CMK (cell line): ENCODE data around the gene REM2.
"Not testable (repeated sequence)": the region's sequence is repeated elsewhere in the genome, so short reads cannot be mapped to it uniquely, and the experiment has no call there.

Experiments
- DNase-seq: peaks from one replicate; pipeline ENCODE4 v3.0.0-alpha.2; 2010; ENCODE audit warnings: low read depth

Gene REM2

DNA sequence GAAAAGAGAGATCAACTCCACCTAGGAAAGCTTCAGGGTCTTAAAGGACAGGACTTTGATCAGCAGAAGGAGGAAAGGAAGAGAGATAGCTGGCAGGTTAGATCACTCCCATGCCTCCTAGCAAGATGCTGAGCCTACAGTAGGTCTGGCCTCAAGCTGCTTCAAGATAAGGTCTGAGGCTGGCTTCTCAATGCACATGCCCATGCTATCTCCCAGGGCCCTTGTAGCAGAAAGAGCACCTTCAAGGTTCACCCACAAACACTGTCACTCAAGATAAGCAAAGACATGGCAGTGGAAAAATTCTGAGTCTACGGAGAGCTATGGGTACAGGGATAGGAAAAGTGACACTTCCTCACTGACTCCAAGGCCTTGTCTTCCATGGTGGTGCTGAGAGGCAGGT lies 14.3 kb downstream of the REM2 start:
- no peak for DNase-seq

DNA sequence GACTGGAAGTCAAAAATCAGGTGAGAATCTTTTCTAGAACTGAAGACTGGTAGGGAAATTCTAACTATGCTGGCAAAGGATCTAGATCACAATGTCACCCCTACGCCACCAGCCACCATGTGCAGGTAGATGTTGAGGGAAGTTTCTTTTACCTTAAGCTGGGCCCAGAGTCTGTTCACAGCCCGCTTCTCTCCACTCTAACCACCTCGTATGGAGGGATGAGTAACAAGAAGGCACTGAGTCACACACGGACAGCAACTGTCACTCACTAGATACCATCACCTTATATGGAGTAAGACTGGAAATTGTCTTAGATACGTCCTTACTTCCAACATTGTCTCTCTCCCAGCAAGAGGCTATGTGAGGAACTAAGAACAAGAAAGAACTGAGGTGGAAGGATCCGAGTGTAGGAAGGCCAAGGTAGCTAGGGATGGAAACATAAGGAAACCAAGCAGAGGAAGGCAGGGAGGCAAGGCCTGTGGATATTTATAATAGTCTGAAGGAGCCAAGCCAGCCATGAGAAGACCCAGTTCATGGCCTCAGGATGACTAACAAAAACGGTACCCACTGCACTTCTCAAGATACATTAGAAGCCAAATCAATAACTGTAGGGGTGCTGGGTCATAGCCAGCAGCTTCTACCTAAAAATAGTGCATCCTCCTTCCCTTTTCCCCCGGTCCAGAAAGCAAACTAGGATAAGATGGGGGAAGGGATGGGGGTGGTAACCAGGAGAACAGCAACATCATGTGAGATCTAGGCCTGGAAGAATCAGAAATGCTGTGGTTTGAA lies 15.5 kb downstream of the REM2 start:
- no peak for DNase-seq

DNA sequence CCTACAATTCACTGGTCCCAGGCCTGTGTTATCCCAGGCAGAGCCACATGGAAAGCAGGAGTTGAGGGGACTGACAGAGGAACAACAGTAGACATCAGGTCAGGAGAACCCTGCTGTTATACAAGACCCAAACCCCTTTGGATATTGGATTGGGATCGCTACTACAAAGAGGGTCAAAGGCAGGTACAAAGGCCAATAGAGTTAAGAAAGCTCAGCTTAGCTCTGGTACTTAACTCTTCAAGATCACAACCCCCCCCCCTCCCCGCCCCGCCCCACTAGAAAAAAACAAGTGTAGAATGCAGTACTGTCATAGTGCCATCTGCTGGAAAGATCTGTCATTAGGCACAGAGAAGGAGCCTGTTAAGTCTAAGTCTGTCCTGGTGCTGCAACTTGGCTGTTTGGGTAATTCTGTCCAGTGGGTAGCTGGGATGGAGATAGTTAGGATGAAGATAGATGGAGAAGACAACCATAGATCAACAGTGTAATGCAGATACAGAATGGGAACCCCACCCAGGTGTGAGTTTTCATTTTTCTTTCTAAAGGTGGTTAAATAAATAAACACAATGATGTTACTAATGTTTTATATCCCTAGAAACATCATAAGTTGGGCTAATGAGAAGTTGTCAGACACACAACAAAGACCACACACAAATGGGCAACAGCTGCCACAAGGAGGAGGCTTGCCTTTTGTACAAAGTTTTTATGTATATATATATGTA lies 17.2 kb downstream of the REM2 start:
- no peak for DNase-seq

DNA sequence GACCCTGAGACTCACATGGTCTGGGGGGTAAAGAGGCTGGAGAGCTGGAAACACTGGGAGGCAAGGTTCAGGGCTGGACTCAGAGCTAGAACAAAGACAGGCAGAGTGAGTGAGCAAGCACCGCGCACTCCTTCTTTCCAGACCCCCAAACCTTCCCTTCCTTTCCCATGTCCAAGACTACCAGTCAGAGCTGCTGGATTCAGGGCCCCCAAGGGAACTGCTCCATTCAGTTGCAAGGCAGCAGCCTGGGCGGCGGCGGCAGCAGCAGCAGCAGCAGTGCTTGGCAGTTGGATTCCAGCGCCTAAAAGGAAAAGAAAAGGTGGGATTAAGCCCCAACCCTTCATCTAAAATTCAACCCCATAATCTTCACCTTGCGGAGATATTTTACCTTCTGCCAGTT lies 18.8 kb downstream of the REM2 start:
- DNase-seq: no peak

DNA sequence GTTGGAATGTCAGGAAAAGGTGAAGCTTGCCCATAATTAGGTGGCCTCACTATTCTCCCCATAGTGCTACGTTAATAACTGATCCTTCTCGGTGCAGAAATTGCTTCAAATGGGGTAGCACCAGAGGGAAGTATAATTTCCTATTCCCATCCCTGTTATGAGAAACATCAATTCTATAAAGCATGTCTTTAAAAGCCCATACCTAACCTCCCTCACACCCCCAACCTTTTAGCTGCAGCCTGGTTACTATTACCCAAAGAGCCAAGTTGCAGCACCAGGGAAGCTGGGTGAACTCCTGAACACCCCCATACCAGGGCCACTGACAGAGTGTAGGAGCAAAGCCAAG lies 20.7 kb downstream of the REM2 start:
- DNase-seq: no peak

DNA sequence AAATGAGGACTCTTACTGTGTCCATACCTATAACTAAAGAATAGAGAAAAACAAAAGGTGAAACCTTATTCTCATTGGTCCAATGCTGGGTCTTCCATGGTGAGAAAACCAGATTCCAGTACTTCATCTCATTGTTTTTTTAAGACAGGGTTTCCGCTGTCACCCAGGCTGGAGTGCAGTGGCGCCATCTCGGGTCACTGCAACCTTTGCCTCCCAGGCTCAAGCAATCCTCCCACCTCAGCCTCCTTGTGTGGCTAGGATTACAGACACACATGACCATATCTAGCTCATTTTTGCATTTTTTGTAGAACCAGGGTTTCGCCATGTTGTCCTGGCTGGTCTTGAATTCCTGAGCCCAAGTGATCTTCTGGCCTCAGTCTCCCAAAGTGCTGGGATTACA lies 22.6 kb downstream of the REM2 start:
- no peak for DNase-seq

DNA sequence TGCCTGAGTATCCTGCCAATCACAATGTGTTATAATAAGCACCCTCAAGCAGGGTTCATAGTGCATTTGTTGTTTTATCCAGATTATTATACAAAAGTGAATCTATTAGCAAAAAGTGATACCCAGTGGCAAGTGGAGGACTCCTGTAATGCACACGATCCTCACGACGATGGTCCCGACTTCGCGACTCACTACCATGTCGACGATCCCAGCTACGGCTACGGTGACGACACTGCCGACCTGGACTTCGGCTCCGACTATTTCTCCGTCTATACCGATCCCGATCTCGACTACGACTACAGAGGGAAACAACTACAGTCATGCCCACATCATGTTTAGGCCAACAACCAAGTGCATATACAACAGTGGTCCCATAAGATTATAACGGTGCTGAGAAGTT lies 23.1 kb downstream of the REM2 start:
- no peak for DNase-seq

DNA sequence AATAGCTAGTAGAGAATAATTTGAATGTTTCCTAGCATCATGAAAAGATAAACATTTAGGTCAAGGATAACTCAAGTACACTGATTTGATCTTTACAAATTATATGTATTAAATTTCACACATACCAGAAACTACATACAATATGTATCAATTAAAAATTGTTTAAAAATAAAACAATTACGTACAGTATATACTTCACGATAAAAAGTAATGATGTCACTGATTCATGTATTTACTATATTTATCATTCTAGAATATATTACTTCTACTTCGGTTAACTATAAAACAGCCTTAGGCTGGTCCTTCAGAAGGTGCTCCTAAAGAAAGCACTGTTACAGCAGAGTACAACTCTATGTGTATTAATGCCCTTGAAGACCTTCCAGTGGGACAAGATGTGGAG lies 24.4 kb downstream of the REM2 start:
- no peak for DNase-seq

DNA sequence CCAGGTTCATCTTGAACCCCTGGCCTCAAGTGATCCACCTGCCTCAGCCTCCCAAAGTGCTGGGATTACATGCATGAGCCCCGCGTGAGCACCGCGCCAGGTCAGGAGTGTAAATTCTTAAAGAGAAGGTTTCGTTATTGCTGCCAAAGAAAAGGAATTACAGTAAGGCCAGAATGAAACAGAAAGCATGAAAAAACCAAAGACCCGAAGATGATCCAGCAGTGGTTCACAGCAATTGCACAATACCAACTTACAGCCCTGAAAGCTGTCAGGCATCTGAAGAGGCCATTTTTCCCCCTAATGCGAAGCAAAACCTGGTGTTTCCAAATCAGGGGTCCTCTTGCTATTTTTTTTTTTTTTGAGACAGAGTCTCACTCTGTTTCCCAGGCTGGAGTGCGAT lies 25.6 kb downstream of the REM2 start:
- no peak for DNase-seq

DNA sequence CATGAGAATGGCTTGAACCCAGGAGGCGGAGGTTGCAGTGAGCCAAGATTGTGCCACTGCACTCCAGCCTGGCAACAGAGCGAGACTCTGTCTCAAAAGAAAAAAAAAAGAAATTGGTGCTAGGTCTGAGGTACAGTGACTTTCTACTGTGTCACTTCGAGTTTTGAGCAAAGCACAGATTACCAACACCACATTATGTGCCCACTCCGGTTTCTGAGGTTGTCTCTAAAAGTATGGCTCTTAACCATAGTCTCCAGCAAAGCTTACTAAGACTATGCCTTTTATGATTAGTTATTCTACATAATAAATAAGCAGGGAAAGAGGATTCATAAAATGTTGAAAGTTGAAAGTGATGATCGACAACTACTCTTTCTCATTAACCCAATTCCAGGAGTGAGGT lies 27.9 kb downstream of the REM2 start:
- DNase-seq: no peak

DNA sequence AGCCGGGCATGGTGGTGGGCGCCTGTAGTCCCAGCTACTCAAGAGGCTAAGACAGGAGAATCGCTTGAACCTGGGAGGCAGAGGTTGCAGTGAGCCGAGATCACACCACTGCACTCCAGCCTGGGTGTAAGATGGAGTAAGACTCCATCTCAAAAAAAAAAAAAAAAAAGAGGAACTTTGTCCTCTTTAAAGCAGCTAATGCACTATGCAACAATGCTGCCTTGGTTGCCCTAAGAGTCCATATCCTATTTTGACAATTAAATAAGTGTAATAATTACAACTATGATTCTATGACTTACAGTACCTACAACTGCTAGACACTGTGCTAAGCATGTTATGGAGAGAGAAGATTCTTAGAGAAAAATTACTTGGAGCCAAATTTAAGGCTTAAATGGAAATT lies 31.8 kb downstream of the REM2 start:
- DNase-seq: not testable (repeated sequence)

DNA sequence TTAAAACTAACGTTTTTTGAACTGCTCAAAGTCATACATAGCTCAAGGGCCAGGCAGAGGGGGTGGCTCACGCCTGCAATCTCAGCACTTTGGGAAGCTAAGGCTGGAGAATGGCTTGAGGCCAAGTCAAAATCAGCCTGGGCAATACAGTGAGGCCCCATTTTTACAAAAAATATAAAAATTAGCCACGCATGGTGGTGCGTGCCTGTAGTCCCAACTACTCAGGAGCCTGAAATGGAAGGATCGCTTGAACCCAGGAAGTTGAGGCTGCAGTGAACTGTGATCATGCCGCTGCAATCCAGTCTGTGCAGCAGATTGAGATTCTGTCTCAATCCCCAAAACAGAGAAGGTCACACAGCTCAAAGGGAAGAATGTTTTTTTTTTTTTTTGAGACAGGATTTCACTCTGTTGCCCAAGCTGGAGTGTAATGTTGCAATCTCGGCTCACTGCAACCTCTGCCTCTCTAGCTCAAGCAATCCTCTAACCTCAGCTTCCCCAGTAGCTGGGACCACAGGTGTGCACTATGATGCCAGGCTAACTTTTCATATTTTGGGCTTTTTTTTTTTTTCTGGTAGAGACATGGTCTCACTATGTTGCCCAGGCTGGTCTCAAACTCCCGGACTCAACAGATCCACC lies 33.0 kb downstream of the REM2 start:
- no peak for DNase-seq

DNA sequence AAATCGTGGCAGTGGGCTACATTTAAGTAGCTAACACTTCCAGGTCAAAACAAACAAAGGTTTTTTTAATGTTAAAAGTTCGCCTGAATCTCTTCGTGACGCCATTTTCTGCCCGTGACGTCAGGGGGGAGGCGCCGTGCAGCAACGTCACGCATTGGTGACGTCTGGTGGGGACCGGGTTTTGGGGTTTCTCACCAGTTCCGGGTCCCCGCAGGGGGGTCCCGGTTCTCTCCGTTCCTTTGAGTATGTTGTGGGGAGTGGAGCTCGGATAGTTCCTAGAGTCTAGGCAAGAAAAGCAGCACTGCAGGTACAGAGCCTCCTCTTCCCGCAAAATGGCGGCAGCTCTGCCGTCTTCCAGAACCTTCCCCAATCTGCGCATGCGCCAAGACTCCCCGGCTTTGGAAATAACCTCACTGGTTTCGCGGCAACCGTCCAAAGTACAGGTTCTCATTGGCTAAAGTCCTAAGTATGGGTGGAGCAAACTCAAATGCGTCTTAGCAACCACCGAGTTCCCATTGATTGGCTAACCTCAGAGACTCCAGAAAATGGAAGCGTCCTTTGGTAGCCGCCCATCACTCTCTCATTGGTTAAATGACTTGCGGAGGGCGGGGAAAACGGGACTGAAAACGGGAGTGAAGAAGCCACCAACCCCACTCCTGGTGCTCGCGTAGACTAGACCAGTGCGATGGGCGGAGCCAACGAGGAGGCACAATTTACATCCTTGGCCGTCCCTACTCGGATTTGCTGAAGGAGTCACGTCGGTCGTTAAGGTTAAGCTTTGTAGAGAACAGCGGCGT lies 36.0 kb downstream of the REM2 start, which contains the start of gene RBM23:
RBM23 (minus strand) TSS at position 346 of the 797 bp plus-strand sequence.
- peak; percentile 98 for DNase-seq

DNA sequence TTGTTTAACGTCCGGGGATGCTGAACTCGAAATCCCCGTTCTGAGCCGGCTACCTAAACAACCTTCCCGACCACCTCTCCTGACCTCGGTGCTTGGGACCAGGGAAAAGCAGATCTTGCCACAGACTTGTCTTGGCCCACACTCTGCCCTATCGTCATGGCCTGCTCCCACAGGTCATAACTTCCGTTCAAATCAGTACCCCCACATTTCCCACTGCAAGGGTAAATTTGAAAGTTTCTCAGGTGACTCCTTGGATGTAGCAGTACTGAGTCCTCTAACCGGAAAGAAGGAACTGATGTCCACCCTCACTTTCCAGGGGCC lies 36.5 kb downstream of the REM2 start:
- DNase-seq: no peak

DNA sequence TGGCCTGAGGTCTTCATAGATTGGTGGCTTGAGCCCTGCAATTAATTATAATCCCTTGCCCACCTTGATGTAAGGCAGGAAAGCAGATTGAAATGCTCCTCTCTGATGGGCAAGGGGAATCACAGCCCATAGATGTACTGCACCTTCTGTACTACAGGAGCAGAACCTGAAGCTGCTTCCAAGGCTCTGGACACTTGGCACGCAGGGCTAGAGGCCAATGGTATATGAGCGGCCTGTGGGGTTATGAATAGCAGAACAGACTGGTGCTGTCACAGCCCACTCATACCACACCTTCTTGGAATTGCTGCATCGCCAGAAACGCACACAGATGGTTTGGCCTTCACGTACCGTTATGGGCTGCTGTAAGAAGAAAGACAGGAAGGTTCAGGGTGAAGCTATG lies 37.7 kb downstream of the REM2 start:
- DNase-seq: no peak

DNA sequence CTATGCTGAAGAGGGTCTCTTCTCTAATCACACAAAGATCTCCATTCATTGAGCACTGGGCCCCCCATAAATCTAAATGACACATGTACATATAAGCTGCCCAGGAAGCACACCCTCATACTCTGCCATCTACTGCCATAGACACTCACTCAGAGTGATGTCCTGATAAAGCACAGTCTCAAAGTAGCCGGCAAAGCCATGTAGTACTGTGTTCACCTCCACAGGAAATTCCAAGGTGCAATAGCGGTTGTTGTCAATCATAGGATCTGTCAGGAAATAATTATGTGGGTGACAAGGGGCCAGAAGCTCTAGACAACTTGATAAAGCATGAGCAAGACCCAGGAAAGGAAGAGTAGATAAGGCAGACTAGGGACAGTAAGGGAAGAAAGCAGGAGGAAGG lies 39.3 kb downstream of the REM2 start:
- DNase-seq: no peak

DNA sequence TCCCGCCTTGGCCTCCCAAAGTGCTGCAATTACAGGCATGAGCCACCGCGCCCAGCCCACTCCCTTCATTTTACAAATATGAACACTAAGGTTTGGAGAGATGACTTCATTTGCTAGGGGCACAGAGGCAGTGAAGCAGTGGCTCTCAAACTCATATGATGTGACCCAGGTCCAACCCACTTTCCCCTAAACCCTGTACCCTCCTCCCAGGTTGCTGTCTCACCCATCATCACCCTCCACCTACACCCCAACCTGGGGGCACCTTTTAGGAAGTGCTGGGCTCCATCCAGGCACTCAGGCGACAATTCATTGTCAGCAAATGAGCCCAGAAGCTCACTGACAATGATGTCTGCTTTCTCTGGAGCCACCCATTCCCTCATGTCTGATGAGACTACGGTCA lies 40.7 kb downstream of the REM2 start:
- no peak for DNase-seq

DNA sequence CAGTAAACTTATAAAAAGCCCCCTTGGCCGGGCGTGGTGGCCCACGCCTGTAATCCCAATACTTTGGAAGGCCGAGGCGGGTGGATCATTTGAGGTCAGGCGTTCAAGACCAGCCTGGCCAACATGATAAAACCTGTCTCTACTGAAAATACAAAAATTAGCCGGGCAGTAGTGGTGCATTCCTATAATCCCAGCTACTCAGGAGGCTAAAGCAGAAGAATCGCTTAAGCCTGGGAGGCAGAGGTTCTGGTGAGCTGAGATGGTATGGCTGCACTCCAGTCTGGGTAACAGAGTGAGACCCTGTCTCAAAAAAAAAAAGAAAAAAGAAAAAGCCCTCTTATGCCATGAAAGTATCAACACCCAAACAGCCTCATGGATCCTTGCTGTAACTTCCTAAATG lies 42.5 kb downstream of the REM2 start:
- no peak for DNase-seq

DNA sequence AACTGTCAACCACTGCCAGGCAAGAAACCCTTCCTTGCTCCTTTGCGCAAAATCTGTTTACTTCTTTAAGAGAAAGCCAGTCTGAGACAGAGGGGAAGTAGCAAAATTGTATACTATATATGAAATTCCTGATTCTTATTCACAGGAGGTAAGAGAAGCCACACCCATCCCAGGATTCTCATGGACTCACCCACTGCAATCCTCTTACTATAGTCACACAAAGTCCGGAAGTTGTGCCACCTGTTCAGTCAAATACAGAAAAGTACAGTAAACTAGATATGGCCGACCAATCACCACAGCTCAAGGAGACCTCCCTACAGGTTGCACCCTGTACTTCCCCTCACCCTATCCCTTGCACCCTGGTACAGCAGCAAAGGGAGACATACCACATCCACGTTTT lies 43.3 kb downstream of the REM2 start:
- DNase-seq: no peak

DNA sequence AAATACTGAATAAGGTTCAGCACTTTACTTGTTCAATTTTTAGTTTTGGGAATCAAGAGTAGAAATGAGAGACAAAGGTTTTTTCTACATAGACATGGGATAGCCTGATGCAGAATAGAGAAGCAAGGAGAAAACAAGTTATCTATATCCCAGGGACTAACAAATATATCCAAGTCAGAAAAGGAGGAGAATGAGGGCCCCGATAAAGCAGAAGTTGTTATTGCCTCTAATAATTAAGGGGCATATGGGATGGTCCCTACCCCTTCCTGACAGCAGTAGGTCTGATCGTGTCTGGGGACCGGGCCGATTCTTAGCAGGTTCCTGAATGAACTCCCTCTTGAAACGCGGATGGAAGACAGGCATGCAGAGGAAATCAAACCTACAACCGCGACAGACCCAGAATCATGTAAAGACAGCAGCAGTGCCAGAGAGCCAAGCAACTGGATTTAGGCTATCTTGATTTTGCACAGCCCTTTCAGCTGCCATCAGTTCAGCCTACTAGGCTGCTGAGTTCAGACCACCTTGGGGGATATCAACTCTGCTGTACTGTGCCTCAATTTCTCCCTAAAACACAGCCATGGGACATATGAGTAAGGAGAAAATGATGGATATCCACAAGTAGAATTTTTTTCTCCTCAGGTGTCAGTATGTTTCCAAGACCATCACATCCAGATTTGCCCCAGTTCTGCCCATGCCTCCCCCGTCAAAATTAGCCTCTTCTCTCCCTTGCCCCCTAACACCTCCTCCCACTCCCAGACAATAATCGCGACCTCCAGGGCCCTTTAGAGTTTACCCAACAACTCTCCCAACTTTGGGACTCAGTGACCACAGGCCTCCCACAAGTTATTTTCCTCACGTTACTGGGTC lies 45.4 kb downstream of the REM2 start:
- DNase-seq: no peak

DNA sequence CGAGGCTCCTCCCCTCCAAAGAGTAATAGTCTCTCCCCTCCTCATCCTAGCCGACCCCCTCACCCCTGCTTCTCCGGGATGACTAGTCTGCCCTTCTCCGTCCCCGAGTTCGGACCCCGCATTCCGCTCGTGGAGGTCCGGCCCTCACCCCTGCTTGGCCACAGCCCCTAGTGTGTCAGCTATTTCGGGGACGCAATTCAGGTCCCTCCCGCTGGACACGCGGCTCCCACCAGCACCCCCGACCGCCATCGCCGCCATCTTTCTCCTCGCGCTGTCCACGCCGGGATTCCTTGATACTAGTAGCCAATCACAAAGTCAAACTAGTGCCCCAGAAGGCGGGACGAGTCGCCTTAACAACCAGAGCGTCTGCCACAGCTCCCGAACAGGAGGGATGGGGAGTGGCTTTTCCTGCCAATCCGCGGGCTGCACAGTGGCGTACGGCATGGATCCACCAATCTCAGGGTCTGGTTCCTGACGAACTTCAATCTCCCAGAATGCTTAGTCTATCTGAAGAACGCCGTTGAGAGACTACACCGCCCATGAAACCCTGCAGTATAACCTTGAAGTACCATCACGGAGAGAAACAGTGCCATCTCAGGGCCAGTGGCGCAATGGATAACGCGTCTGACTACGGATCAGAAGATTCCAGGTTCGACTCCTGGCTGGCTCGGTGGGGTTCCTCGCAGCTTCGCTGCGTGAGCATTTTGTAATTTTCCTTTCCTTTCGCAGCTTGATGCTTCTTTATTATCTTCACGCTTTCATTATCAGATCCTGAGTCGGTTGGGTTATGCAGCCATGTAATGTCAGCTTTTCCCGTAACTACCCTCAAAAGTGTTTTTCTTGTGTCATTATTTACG lies 46.3 kb downstream of the REM2 start, which contains the start of gene PRMT5:
PRMT5 (minus strand) TSS at position 273 of the 857 bp plus-strand sequence; CDS start at position 258, 15 bp downstream.
- DNase-seq: peak; percentile 95
